Prostate gland (tissue), 2 donors: ENCODE data around the gene TENT5C.

Source experiments
- CTCF ChIP-seq, 4 experiments: fragments of 200-600 bp in 2 of 4; fragments of 450-650 bp in 2 of 4; sonication (generic) in 2 of 4; IDR thresholded peaks; 1 replicate in 3 of 4; 2 replicates in 1 of 4; pipeline ENCODE4 v1.5.1; 2016 to 2019; ENCODE audit warnings: antibody characterized with exemption in 4 of 4, mild to moderate bottlenecking in 2 of 4, moderate library complexity in 2 of 4
- POLR2AphosphoS5 ChIP-seq: sonication (generic); formaldehyde crosslinking; IDR thresholded peaks from one replicate; pipeline ENCODE4 v1.6.1; 2017; ENCODE audit warnings: antibody characterized with exemption

GRCh38 chr1:117633423-117633822 lies 27.6 kb downstream of the TENT5C start:
- TF ChIP-seq CTCF (IDR thresholded peaks at IDR 0.05) (no peak), POLR2AphosphoS5 (no peak)
